ENCODE measurements around the gene PDIA2. TPM values are rescaled to one million over a fixed set of nuclear protein-coding genes. Genes with fewer than 3 reads are reported as not detected.

PDIA2 gene
- total RNA-seq, 1 experiment from 2014 or later = not detected

DNA sequence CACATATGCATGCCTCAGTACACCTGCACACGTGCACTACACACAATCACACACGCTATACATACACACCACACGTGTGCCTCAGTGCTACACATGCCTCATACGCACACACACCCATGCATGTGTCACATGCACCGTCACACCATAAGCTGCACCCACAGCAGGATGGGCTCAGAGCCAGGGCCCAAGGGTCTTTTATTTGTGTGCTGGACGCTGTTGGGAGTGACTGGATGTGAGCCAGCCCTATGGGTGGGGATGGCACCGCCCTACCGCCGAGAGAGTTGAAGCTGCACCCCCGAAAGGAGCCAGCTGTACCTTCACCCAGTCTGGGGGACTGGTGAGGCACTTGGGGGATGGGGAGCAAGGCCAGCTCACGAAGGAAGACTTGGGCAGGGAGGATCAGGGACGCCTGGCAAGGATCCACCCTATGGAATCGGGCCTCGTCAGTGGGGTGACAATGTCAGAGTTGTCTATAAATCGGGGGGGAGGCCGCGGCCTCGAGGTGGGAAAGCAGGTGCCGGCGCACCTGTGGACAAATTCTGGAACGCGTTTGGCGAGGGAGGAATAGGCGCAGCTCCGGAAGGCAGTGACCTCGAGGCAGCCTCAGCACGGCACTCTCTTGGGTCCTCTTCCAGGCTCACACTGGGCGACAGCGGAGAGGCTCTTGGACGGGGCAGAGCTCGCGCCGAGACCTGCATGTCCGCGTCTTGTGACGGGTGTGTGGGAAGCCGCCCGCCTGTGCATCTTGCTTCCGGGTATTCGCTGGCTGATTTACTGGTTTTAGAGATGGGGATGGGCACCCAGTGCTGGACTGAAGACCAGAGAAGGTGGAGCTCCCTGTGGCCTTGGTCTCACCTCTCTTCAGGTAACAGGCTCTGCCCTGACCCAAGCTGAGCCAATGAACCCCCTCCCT is 14.6 kb upstream of the PDIA2 start:
- DNase-seq (no peak), ATAC-seq (no peak)
- H3K9me2 ChIP-seq (replicated peaks; ENCODE audit: low read length) = no peaks in the 10 kb centered on the region
- H3K27me3 ChIP-seq (ENCODE audit: low read length) = no peaks in the 10 kb centered on the region
- H3K4me1 ChIP-seq (ENCODE audit: insufficient read depth, low read length) = no peaks in the 10 kb centered on the region
- no TSS peak for BruUV-seq (replicated peaks)
- no peaks in the 10 kb centered on the region for H3K36me3 ChIP-seq (ENCODE audit: low read depth, low read length)
- H3K27ac ChIP-seq (ENCODE audit: low read length) = no peak overlapping the region
- no peaks in the 10 kb centered on the region for H3K79me2 ChIP-seq (ENCODE audit: low read length)
- no peaks in the 10 kb centered on the region for H3K9me3 ChIP-seq (ENCODE audit: low read length)
- no peaks in the 10 kb centered on the region for H4K20me1 ChIP-seq (ENCODE audit: low read length)
- TF ChIP-seq CTCF (conservative IDR thresholded peaks at IDR 0.05; ENCODE audit: low read depth, low read length) (no peak), EZH2 (IDR thresholded peaks at IDR 0.05; ENCODE audit: low read length, unreplicated experiment) (no peak), EZH2phosphoT487 (IDR thresholded peaks at IDR 0.05; ENCODE audit: borderline replicate concordance, low read length) (no peak)
- intact Hi-C loops (cut with micrococcal nuclease) = no loop called here
- no peak overlapping the region for H2AFZ ChIP-seq (ENCODE audit: low read length)
- no peaks in the 10 kb centered on the region for H3F3A ChIP-seq (ENCODE audit: low read length, unreplicated experiment)
- ChIA-PET POLR2A (ENCODE audit: unreplicated experiment) (no interaction called here), CTCF (no interaction called here)
- H3K4me3 ChIP-seq (ENCODE audit: low read length) = no peak overlapping the region
- no peak overlapping the region for H3K9ac ChIP-seq (ENCODE audit: low read length)
- H3K4me2 ChIP-seq (ENCODE audit: low read length) = peak overlapping the region; percentile 16; the same call in 1 of the 2 replicates

DNA sequence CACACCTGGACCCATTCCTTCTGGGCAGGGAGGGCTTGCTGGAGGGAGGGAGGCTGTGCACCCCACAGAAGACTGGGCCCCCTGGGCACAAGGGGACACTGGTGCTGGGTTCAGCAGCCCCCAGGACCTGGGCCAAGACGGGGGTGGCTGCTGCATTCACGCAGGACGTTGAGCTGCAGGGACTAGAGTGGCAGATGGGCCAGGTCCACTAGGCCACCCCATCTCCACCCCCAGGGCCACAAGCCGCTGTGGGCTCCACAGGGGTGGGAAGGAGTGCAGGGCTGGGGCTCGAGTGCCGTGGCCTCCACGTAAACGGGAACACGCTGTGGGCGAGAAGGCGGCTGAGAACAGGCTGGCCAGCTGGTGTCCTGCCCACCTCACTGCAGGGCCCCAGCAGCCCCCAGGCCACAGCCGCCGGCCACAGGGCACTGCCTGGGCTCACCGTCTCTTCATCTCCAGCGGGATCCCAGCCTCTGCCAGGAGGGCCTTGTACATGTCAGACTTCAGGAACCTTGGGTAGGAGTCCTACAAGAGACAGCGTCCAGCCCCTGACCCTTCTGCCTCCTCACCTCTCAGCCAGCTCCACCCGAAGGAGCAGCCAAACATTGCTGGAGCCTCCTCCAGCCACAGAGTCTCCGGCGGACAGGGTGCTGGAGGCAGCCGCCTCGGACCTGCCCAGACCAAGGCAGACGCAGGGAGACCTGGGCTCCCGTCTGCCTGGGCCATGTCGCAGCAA is 13.7 kb upstream of the PDIA2 start:
- Histone ChIP-seq H3K4me3 (ENCODE audit: low read length) (no peak overlapping the region), H2AFZ (ENCODE audit: low read length) (no peak overlapping the region)
- CTCF ChIA-PET = no interaction called here

More for the DNA sequence above, 13.7 kb upstream of the PDIA2 start:
- intact Hi-C loops (cut with micrococcal nuclease) = no loop called here
- Histone ChIP-seq H3F3A (ENCODE audit: low read length, unreplicated experiment) (no peaks in the 10 kb centered on the region), H4K20me1 (ENCODE audit: low read length) (no peaks in the 10 kb centered on the region), H3K9ac (ENCODE audit: low read length) (no peak overlapping the region), H3K36me3 (ENCODE audit: low read depth, low read length) (no peaks in the 10 kb centered on the region), H3K4me1 (ENCODE audit: insufficient read depth, low read length) (no peaks in the 10 kb centered on the region), H3K9me2 (replicated peaks; ENCODE audit: low read length) (no peaks in the 10 kb centered on the region), H3K27me3 (ENCODE audit: low read length) (no peaks in the 10 kb centered on the region), H3K9me3 (ENCODE audit: low read length) (no peaks in the 10 kb centered on the region), H3K79me2 (ENCODE audit: low read length) (no peaks in the 10 kb centered on the region), H3K27ac (ENCODE audit: low read length) (no peak overlapping the region), H3K4me2 (ENCODE audit: low read length) (no peak overlapping the region)
- ATAC-seq (no peak), DNase-seq (no peak)
- POLR2A ChIA-PET (ENCODE audit: unreplicated experiment) = interaction anchor here (0.6 kb wide), 1 partner anchor 33 kb away, joined by 3 read pairs; no protein-coding TSS in a partner anchor
- TF ChIP-seq EZH2 (IDR thresholded peaks at IDR 0.05; ENCODE audit: low read length, unreplicated experiment) = no peak
- TF ChIP-seq EZH2phosphoT487 (IDR thresholded peaks at IDR 0.05; ENCODE audit: borderline replicate concordance, low read length) = no peak
- TF ChIP-seq CTCF (conservative IDR thresholded peaks at IDR 0.05; ENCODE audit: low read depth, low read length) = no peak
- BruUV-seq (replicated peaks) = no TSS peak

Data from PC-3 (cell line).